NCI-H82 (cell line): Measurements from ENCODE around the gene MR1.

Experiments
- DNase-seq: peaks from one replicate; lab custom pipeline; 2025; lab: John Stamatoyannopoulos, UW

The MR1 gene

DNA sequence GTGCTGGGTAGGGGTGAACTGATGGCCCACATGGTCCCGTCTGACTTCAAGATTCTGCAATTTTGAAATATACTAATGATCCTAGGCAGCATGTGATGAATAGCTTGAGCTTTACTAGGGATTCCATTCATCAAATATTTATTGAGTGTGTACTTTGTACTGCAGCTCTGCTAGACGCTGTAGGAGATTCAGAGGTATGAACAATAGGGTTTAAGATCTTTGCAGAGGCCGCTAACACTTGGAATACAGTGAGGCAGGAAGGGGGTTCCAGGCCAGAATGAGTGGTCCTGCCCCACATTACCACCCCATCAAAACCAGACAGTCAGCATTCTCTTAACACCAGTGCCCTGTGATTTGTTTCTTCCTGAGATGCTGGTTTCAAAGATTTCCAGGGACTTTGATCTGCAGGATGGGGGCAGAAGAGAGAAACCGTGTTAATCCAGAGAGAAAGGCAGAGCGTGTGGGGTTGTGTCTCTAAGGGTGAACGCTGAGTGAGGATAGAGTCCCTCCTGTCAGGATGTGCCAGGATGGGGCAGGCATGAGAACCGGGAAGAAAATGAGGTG is 74.6 kb downstream of the MR1 start:
- no peak for DNase-seq

DNA sequence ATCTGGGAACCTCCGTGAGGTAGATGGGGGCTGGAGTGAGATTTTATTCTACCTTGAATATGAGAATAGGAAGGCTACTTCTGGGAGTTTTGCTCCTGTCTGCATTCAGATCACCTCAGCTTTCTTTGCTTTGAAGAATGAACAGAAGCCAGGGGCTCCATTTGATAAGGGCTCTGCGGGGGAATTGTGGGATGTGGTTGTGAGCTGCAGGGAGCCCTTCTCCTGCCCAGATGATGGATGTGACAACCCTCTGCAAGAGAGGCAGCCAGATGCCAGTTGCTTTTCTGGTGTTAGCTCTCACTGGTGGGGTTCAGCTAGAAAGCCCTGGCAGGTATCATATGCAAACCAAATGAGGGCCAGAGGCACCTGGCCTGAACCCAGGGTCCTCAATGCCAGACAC is 76.2 kb downstream of the MR1 start:
- DNase-seq = no peak
